Fibroblast of skin of left biceps (primary cell): ENCODE results near the gene KRT37.
"Not testable (repeated sequence)": the region's sequence is repeated elsewhere in the genome, so short reads cannot be mapped to it uniquely, and the experiment has no call there.

Source experiments
- DNase-seq, 2 experiments: peaks; one replicate each; pipeline ENCODE4 v3.0.0-alpha.2; 2013; ENCODE audit warnings: low read depth in 2 of 2

Gene KRT37

DNA sequence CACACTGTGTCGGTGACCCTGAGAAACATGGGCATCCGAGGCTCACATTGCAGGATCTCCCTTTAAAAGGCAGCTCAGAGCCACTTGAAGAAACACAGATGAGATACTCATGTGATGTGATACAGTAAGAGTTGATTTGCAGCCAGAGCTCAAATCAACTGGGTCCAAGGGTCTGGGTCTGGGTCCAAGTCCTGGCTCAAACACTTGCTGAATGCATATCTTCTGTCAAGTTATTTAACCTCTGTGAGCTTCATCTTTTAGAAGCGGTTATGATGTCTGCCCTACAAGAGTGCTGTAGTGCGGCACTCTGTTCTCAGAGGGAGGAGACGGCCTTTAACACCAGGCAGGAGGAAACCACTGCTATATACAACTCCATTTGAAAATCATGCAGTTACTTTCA is 10.0 kb upstream of the KRT37 start:
- DNase-seq = no peak

DNA sequence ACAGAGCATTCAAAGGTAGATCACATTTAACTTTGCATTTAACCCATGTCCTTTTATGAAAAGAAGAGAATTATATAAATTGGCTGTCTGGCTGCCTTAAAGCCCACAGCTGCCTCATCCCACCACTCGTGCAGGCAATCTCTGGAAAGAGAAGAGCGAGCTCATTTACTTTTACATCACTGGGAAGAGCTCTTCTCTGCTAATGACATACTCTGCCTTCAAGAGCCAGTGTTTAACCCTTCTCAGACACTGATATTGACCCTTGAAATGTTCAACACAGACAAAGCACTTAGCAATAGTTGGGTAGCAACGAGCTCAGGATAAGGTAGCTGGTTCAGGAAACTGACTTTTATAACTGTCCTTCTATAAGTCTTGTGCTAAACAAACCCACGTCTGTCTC is 9.6 kb upstream of the KRT37 start:
- no peak for DNase-seq

DNA sequence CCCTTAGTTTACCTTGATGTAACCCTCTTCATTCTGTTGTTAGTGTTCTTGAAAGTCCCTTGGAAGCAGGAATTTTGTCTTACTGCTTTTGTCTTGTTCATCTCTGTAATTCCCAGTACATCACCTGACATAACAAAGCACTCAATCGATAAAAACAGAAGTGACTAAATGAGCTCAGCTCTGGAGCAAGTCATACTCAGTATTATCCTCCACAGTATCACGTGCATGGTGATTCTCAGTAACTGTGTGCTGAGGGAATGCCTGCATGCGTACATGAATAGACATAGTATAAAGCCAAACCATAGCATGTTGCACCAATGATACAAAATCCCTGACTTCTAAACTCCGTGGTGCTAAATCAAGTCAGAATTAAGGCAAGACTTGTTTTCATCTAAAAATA is 9.2 kb upstream of the KRT37 start:
- DNase-seq = no peak

GRCh38 chr17:41430376-41430775 is 6.0 kb upstream of the KRT37 start:
- not testable (repeated sequence) for DNase-seq

GRCh38 chr17:41429667-41430066 is 5.3 kb upstream of the KRT37 start:
- no peak for DNase-seq

GRCh38 chr17:41428591-41429291 is 4.4 kb upstream of the KRT37 start:
- no peak for DNase-seq

- not testable (repeated sequence) for DNase-seq
Measured at GRCh38 chr17:41422586-41422985, 1.8 kb downstream of the KRT37 start.

DNA sequence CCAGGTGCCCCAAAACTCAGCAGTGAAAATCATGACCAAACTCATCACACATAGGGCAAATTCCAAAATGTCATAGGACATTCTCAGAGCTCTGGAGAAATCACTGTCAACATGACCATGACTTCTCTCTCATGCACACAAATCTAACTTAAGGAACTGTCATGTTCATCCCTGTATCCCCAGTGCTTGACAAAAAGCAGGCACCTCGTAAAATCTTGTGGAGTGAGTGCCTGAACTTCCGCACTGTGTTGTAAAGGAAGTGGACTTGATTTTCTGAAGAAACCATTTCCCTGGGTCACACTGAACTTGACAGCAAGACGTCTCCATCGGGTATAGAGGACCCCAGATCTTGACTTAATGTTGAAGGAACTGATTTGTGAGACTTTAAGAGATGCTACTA is 2.8 kb downstream of the KRT37 start:
- DNase-seq = no peak

DNA sequence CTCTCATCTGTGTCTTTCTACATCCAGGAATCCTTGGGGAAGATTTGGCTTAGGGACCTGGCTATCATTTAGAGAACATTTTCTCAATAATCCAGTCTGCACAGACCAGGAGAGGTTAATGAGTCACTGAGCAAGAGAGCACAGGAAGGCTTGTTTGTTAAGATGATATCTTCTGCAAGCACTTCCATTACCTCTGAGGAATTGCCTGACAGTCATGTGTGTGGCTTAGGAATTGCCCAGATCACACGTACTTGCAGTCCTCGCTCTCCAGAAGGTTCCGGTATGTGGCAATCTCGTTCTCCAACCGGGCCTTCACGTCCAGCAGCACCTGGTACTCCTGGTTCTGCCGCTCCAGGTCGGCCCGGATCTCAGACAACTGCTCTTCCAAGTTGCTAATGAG is 3.3 kb downstream of the KRT37 start:
- DNase-seq = no peak

DNA sequence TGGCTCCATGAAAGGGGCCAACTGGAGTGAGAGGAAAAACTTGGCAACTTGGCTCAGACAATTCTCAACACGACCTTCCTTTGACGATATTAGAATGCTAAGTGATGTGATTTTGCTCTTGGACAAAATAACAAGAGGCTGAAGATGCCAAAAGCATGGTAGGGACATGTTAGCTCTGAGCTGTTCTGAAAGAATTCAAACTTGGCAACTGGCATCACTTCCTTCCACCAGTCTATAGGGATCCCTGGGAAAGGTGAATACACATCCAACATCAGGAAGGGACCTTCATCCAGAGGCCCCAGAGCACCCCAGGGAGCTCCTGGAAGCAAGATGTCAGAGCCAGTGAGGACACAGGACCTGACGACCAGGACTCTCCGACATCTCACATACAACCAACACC is 4.3 kb downstream of the KRT37 start:
- DNase-seq = no peak

DNA sequence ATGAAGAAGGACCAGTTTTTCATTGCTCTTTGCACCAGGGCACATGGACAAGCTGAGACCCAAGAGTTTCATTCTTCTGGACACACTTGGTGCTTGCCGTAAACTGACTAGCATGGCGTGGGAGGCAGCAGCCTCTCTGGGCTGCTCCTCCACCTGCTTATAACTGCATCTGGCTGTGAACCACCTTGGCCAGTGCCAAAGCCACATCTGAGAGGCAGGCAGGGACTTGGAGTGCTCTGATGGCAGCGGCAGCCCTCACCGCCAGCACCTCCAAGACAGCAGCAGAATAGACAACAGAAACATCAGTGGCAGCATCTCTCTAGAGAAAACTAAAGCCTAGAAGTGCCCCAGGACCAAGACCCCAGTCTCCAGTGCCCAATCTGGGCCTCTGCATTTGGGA is 4.7 kb downstream of the KRT37 start:
- DNase-seq = no peak

GRCh38 chr17:41418116-41418860 is 6.1 kb downstream of the KRT37 start:
- no peak for DNase-seq

DNA sequence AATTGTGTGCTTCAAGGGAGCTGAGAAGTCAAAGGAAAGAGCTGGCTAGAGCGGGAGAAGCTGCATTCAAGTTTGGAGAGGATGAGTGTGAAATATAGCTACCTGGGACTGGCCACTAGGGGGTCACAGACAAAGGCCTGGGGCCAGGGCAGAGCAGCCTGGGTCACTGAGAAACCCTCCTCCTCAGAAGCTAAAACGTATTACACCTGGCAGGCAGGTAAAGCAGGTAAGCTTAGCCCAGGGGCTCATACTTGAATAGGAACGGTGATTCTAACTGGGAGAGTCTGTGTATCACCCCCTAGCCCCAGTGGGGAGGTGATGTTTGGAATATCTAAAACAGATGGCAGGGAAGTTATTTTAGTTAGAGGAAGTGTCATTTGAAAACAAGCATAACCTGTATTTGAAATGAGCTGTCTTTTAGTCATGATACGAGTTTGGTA is 6.8 kb downstream of the KRT37 start:
- no peak for DNase-seq

DNA sequence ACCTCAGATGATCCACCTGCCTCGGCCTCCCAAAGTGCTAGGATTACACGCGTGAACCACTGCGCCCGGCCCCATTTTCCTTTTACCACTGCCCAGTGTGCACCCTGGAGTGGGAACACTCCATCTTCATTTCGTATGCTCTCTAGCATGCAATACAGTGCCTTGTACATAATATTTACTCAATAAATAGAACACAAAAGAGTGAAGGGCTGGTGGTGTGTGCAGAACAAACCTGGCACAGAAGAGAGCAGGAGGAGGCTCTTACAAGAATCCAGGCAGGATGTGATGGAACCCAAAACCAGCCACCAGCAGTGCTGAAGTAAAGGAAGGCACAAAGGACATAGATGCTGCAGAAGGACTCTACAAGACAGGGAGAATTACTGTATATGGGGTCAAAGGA is 7.3 kb downstream of the KRT37 start:
- no peak for DNase-seq

DNA sequence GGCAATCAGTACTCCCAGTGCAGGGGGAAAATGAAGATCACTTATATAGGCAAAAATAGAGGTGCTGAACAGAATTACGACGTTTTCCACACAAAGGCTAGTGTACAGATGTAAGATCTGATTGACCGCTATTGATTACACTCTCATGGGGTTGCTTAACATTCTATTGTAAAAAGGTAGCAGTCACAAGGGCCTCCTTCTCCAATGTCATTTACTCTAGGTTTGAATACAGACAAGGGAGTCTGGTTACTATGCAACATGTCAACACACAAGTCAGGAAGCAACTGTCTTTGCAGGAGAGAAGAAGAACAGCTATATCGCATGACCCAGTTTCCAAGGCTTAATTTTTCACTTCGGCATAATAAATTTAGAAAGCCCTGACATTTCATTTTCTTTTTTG is 7.9 kb downstream of the KRT37 start:
- DNase-seq = no peak

DNA sequence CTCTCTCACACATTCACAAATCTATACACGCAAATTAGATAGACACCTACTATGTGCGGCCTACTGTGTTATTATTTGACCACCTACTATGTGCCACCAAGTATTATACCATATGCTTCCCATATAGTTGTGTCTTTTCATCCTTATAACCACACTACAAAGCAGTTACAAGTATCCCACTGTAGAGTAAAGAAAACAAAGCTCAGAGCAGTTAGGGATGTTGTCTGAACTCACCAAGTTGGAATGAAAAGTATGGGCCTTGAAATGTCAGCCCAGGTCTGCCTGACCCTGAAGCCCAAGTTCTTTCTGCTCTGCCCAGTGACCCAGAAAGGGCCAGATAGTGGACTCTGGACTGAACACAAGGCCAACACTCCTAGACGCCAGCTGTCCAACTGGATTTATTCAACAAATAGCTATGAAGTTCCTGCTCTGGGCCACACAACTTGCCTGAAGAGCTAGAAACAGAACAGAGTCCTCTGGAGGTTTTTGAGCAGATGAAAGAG is 8.5 kb downstream of the KRT37 start:
- DNase-seq = no peak

DNA sequence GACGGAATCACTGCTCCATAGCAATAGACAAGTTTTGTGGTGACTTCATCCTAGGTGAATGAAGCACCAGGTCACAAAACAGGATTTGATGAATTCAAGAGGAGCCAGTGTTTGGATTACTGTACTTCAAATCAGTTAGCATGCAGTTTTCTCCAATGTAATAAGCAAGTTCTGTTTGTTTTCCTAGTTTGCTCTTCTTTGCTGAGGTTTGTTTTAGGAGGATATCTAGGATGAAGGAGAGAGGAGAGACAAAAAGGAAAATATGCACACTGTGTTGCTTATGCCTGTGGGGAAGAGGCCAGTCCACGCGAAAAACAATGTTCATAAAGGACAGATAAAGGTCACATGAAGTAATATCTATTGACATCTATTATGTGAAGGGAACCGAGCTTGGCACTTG is 9.0 kb downstream of the KRT37 start:
- no peak for DNase-seq

GRCh38 chr17:41413982-41414381 is 10.4 kb downstream of the KRT37 start:
- DNase-seq = no peak

- DNase-seq = no peak
Measured at GRCh38 chr17:41413353-41413957, 10.9 kb downstream of the KRT37 start.

GRCh38 chr17:41411072-41411840 is 13.1 kb downstream of the KRT37 start:
- no peak for DNase-seq

- no peak for DNase-seq
Measured at GRCh38 chr17:41407226-41407625, 17.2 kb downstream of the KRT37 start.

GRCh38 chr17:41406205-41406604 is 18.2 kb downstream of the KRT37 start:
- DNase-seq = no peak
